COLO668 (cell line): Measurements from ENCODE around the gene C10orf143.

Experiments used
- DNase-seq: peaks from one replicate; lab custom pipeline; 2025; ENCODE audit not compliant: unreplicated experiment; lab: John Stamatoyannopoulos, UW

The C10orf143 gene

GRCh38 chr10:130016993-130017630, 93.5 kb downstream of the C10orf143 start:
- DNase-seq: no peak

GRCh38 chr10:130016095-130016494, 94.5 kb downstream of the C10orf143 start:
- no peak for DNase-seq

GRCh38 chr10:130015075-130015695, 95.4 kb downstream of the C10orf143 start:
- no peak for DNase-seq

- DNase-seq: no peak
These were observed 96.2 kb downstream of the C10orf143 start for GRCh38 chr10:130014263-130015074.
